MCF 10A (cell line): ENCODE results near the gene ADAMTSL4. TPM values are rescaled to one million over a fixed set of nuclear protein-coding genes. Genes with fewer than 3 reads are reported as not detected.

Experiments used
- BruUV-seq: library from RNA; stranded (reverse); fragments of 400-500 nt; replicated peaks from 2 replicates; lab custom pipeline; 2021; lab: Mats Ljungman, UMichigan
- CTCF ChIA-PET: fragments of 300-600 bp; sonication (Branson Sonifier 250); formaldehyde crosslinking; extraction: SDS; loops from one replicate; lab custom pipeline; 2021; ENCODE audit warnings: antibody characterized with exemption, inconsistent platforms; lab: Yijun Ruan, JAX
- POLR2A ChIA-PET: fragments of 300-600, 350-650 bp; sonication (Branson Sonifier 250); formaldehyde crosslinking; extraction: SDS; loops from one replicate; lab custom pipeline; 2020; ENCODE audit warnings: antibody characterized with exemption, inconsistent platforms; lab: Yijun Ruan, JAX
- DNase-seq: peaks from one replicate; pipeline ENCODE4 v3.0.0-alpha.2; 2018; ENCODE audit not compliant: unreplicated experiment
- H3K27ac Mint-ChIP-seq: one replicate; pipeline ENCODE4 v1.8.0; 2022; ENCODE audit warnings: mild to moderate bottlenecking, low read depth, mixed read lengths; ENCODE audit not compliant: unreplicated experiment
- H3K27me3 Mint-ChIP-seq: one replicate; pipeline ENCODE4 v1.8.0; 2022; ENCODE audit warnings: mixed read lengths; ENCODE audit not compliant: insufficient read depth, unreplicated experiment
- H3K36me3 Mint-ChIP-seq: one replicate; pipeline ENCODE4 v1.8.0; 2022; ENCODE audit warnings: mild to moderate bottlenecking, moderate library complexity, mixed read lengths; ENCODE audit not compliant: insufficient read depth, unreplicated experiment
- H3K4me1 Mint-ChIP-seq: one replicate; pipeline ENCODE4 v1.8.0; 2022; ENCODE audit warnings: mixed read lengths; ENCODE audit not compliant: insufficient read depth, unreplicated experiment
- H3K4me3 Mint-ChIP-seq: one replicate; pipeline ENCODE4 v1.8.0; 2022; ENCODE audit warnings: mild to moderate bottlenecking, moderate library complexity, mixed read lengths; ENCODE audit not compliant: unreplicated experiment
- H3K9me3 Mint-ChIP-seq: one replicate; pipeline ENCODE4 v1.8.0; 2022; ENCODE audit warnings: mixed read lengths; ENCODE audit not compliant: unreplicated experiment
- CTCF ChIP-seq: fragments of 200-600 bp; IDR thresholded peaks from one replicate; pipeline ENCODE4 v1.8.0; 2022; ENCODE audit warnings: antibody characterized with exemption, mild to moderate bottlenecking; ENCODE audit not compliant: unreplicated experiment
- intact Hi-C: fragments of 100-400 bp; cut with micrococcal nuclease; formaldehyde crosslinking; loops from 2 replicates; pipeline ENCODE4 v1.14.1; 2022
- total RNA-seq: library from RNA; stranded (reverse); gene quantifications from 2 replicates; pipeline ENCODE4 v1.2.3, GENCODE V29; 2022

Gene ADAMTSL4
- total RNA-seq, 1 experiment from 2014 or later = 9.6 TPM

DNA sequence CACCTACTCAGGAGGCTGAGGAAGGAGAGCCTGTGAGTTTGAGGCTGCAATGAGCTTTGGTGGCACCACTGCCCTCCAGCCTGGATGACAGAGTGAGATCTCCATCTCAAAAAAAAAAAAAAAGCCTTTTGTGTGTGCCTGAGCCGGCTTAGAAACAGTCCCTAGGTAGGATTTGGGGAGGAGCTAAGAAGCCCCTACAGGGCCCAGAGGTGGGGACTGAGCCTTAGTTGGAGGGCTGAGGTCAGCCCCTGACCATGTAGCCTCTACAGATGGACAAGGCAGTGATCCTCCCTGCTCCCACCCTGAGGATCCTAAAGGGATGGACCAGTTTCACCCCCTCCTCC lies 2.5 kb downstream of the ADAMTSL4 start:
- DNase-seq = no peak
- Mint-ChIP-seq H3K4me1 (peaks cover 33% of the 10 kb centered on the region), H3K27me3 (no peaks in the 10 kb centered on the region), H3K9me3 (no peaks in the 10 kb centered on the region), H3K36me3 (peaks cover 67% of the 10 kb centered on the region), H3K4me3 (peak overlapping the region; percentile 41), H3K27ac (peak overlapping the region; percentile 81)
- BruUV-seq = no TSS peak
- ChIA-PET POLR2A (interaction anchor here (0.6 to 27.7 kb wide), 11 partner anchors 15 to 434 kb away, joined by 3 to 1801 read pairs (median 4); partner anchors contain the start of genes ENSA, FALEC, MCL1 and RPRD2), CTCF (interaction anchor here (0.5 to 5.9 kb wide), 7 partner anchors 9 to 371 kb away, joined by 3 to 77 read pairs (median 4); no protein-coding TSS in a partner anchor)
- no peak for TF ChIP-seq CTCF
- intact Hi-C loops = loop anchor here (5.0 kb wide), 1 partner anchor 431 kb away; the partner anchor contains the start of gene ANXA9

- Mint-ChIP-seq H3K4me1 (peaks cover 33% of the 10 kb centered on the region), H3K27me3 (no peaks in the 10 kb centered on the region), H3K36me3 (peaks cover 64% of the 10 kb centered on the region), H3K9me3 (no peaks in the 10 kb centered on the region), H3K4me3 (peak overlapping the region; percentile 41), H3K27ac (peak overlapping the region; percentile 81)
- TF ChIP-seq CTCF = no peak
- no TSS peak for BruUV-seq
- peak; percentile 97 for DNase-seq
- CTCF ChIA-PET = interaction anchor here (0.5 to 5.9 kb wide), 5 partner anchors 8 to 370 kb away, joined by 3 to 77 read pairs (median 4); no protein-coding TSS in a partner anchor
- POLR2A ChIA-PET = interaction anchor here (0.6 to 27.7 kb wide), 10 partner anchors 15 to 433 kb away, joined by 3 to 1801 read pairs (median 4); partner anchors contain the start of genes ENSA, FALEC, MCL1 and RPRD2
- intact Hi-C loops = loop anchor here (5.0 kb wide), 1 partner anchor 430 kb away; the partner anchor contains the start of gene ANXA9
These were observed 3.1 kb downstream of the ADAMTSL4 start for GRCh38 chr1:150552128-150552910.

GRCh38 chr1:150552911-150553289 lies 3.7 kb downstream of the ADAMTSL4 start:
- intact Hi-C loops = loop anchor here (5.0 kb wide), 1 partner anchor 429 kb away; the partner anchor contains the start of gene ANXA9

More at GRCh38 chr1:150552911-150553289, 3.7 kb downstream of the ADAMTSL4 start:
- Mint-ChIP-seq H3K4me1 (peaks cover 33% of the 10 kb centered on the region), H3K27ac (peak overlapping the region; percentile 81), H3K9me3 (no peaks in the 10 kb centered on the region), H3K27me3 (no peaks in the 10 kb centered on the region), H3K36me3 (peaks cover 62% of the 10 kb centered on the region), H3K4me3 (no peak overlapping the region)
- BruUV-seq = no TSS peak
- ChIA-PET POLR2A (interaction anchor here (1.0 to 27.7 kb wide), 5 partner anchors 18 to 109 kb away, joined by 4 to 1801 read pairs (median 5); partner anchors contain the start of genes ENSA, FALEC, MCL1 and TARS2), CTCF (interaction anchor here (0.6 to 5.9 kb wide), 4 partner anchors 8 to 370 kb away, joined by 3 to 77 read pairs (median 4); no protein-coding TSS in a partner anchor)
- DNase-seq = no peak
- TF ChIP-seq CTCF = no peak
